OCI-LY7 (cell line): ENCODE data around the gene PDZD7. TPM values are rescaled to one million over a fixed set of nuclear protein-coding genes. Genes with fewer than 3 reads are reported as not detected.

Experiments used
- BruUV-seq: library from RNA; stranded (reverse); fragments of 400-500 nt; replicated peaks from 2 replicates; lab custom pipeline; 2021; lab: Mats Ljungman, UMichigan
- CTCF ChIA-PET: fragments of 300-600 bp; sonication (Branson Sonifier 250); formaldehyde crosslinking; loops from one replicate; lab custom pipeline; 2022; ENCODE audit warnings: antibody characterized with exemption; ENCODE audit not compliant: unreplicated experiment; lab: Charles Lee
- POLR2A ChIA-PET: fragments of 300-600 bp; sonication (Branson Sonifier 250); formaldehyde crosslinking; loops from one replicate; lab custom pipeline; 2022; ENCODE audit warnings: antibody characterized with exemption; lab: Charles Lee
- DNase-seq: peaks from one replicate; pipeline ENCODE4 v3.0.0-alpha.2; 2015; ENCODE audit warnings: low spot score
- H2AFZ ChIP-seq: fragments of 200-600 bp; sonication (generic), shearing (Covaris generic); 2 replicates; pipeline ENCODE4 v1.6.1; 2014; ENCODE audit warnings: mild to moderate bottlenecking, antibody characterized with exemption, low read length, moderate library complexity
- H3K27ac ChIP-seq: fragments of 200-600 bp; sonication (generic); 2 replicates; pipeline ENCODE4 v1.5.1; 2014; ENCODE audit warnings: mixed run types, low read depth, mild to moderate bottlenecking, moderate library complexity, low read length, inconsistent platforms; ENCODE audit not compliant: poor library complexity, severe bottlenecking
- H3K36me3 ChIP-seq: fragments of 200-600 bp; sonication (generic); 2 replicates; pipeline ENCODE4 v1.6.1; 2014; ENCODE audit warnings: mild to moderate bottlenecking, antibody characterized with exemption, low read length, moderate library complexity, mixed read lengths; ENCODE audit not compliant: insufficient read depth
- H3K4me1 ChIP-seq: fragments of 200-600 bp; sonication (generic); 2 replicates; pipeline ENCODE4 v1.5.1; 2014; ENCODE audit warnings: mild to moderate bottlenecking, low read length; ENCODE audit not compliant: insufficient read depth, poor library complexity, severe bottlenecking
- H3K4me2 ChIP-seq: fragments of 200-600 bp; sonication (generic); 2 replicates; pipeline ENCODE4 v1.6.1; 2014; ENCODE audit warnings: mild to moderate bottlenecking, low read length
- H3K4me3 ChIP-seq: fragments of 200-600 bp; sonication (generic); 2 replicates; pipeline ENCODE4 v1.5.1; 2014; ENCODE audit warnings: mild to moderate bottlenecking, low read depth, low read length; ENCODE audit not compliant: poor library complexity, severe bottlenecking
- H3K79me2 ChIP-seq: fragments of 200-600 bp; sonication (generic); 2 replicates; pipeline ENCODE4 v1.6.1; 2016; ENCODE audit warnings: low read depth, mild to moderate bottlenecking, low read length, moderate library complexity, mixed read lengths; ENCODE audit not compliant: insufficient read depth
- H3K9me2 ChIP-seq: fragments of 200-600 bp; sonication (generic); 2 replicates; pipeline ENCODE4 v1.6.1; 2016; ENCODE audit warnings: mild to moderate bottlenecking, low read length, mixed read lengths; ENCODE audit not compliant: insufficient read depth
- H3K9me3 ChIP-seq: fragments of 200-600 bp; sonication (generic); 2 replicates; pipeline ENCODE4 v1.6.1; 2014; ENCODE audit warnings: mild to moderate bottlenecking, mixed run types, low read length, mixed read lengths
- H4K20me1 ChIP-seq: fragments of 200-600 bp; sonication (generic); 2 replicates; pipeline ENCODE4 v1.6.1; 2014; ENCODE audit warnings: mild to moderate bottlenecking, antibody characterized with exemption, low read length, moderate library complexity, mixed read lengths; ENCODE audit not compliant: insufficient read depth
- EZH2phosphoT487 ChIP-seq: fragments of 200-600 bp; sonication (generic); IDR thresholded peaks from 2 replicates; pipeline ENCODE4 v1.6.1; 2018; ENCODE audit warnings: low read depth, borderline replicate concordance, mild to moderate bottlenecking, mixed run types, antibody characterized with exemption, low read length, moderate library complexity, mixed read lengths
- intact Hi-C: fragments of 100-400 bp; cut with micrococcal nuclease; formaldehyde crosslinking; loops from one replicate; pipeline ENCODE4 v1.10.0; 2022; ENCODE audit not compliant: unreplicated experiment
- total RNA-seq, 2 experiments: library from RNA; depleted of rRNA in 1 of 2; stranded (reverse); fragments of >200 nt in 1 of 2; shearing (Covaris generic) in 1 of 2; gene quantifications; 2 replicates each; pipeline ENCODE4 v1.2.3, GENCODE V29; 2014 to 2022
- TF ChIP-seq, protein P1 (sequence below): fragments of 200-600 bp; sonication (generic); conservative IDR thresholded peaks from 2 replicates; pipeline ENCODE4 v1.5.1; 2014; ENCODE audit warnings: mild to moderate bottlenecking, antibody characterized with exemption, low read length, moderate library complexity, mixed read lengths

Gene PDZD7
- total RNA-seq, 2 experiments from 2014 or later, result 1.6 to 2.1 TPM

DNA sequence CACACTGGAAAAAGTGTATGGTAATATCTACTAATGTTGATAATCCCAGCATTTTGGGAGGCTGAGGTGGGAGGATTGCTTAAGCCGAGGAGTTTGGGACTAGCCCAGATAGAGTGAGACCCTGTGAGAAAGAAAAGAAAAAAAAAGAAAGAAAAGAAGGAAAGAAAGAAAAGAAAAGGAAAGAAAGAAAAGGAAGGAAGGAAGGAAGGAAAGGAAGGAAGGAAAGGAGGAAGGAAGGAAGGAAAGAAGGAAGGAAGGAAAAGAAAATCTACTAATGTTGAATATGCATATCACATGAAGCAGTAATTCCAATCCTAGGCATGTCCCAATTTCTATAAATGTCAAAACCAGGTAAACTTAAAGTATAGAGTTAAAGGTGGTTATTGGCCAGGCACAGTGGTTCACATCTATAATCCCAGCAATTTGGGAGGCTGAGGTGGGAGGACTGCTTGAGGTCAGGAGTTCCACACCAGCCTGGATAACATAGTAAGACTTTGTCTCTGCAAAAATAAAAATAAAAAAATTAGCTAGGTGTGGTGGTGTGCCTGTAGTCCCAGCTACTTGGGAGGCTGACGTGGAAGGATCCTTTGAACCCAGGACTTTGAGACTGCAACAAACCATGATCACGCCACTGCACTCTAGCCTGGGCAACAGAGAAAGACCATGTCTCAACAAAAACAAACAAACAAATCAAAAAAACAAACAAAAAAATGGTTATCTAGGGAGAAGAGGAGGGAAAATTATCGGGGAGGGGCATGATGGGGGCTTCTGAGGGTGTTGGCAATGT is 25.6 kb upstream of the PDZD7 start:
- intact Hi-C loops, result loop anchor here (5.0 kb wide), 1 partner anchor 86 kb away; no protein-coding TSS in a partner anchor
- POLR2A ChIA-PET, result interaction anchor here (1.3 kb wide), 1 partner anchor 14 kb away, joined by 5 read pairs; no protein-coding TSS in a partner anchor
- no TSS peak for BruUV-seq

DNA sequence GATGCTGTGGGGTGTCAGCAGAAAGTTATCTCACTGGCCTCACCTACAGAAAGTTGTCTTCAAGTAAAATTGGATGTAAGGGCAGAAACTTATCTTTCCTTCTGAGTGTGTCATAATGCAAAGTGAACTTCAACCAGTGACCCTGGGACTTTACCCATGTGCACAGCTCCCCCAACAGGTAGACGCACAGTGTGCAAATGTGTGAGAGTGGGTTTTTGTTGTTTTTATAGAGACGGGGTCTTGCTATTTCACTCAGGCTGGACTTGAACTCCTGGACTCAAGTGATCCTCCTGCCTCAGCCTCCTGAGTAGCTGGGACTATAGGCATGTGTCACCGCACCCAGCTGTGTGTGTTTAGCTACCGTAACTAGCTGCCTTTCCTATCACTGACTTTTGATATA is 24.5 kb upstream of the PDZD7 start:
- no TSS peak for BruUV-seq
- no peaks in the 10 kb centered on the region for H3K9me2 ChIP-seq
- intact Hi-C loops, result loop anchor here (5.0 kb wide), 1 partner anchor 87 kb away; no protein-coding TSS in a partner anchor
- peaks cover 48% of the 10 kb centered on the region for H3K36me3 ChIP-seq
- H3K4me3 ChIP-seq, result no peak overlapping the region
- peaks cover 72% of the 10 kb centered on the region for H3K79me2 ChIP-seq
- no peak for DNase-seq
- peak overlapping the region; percentile 76 for H3K4me2 ChIP-seq
- peaks cover 13% of the 10 kb centered on the region; the same call in 1 of the 2 replicates for H4K20me1 ChIP-seq
- TF ChIP-seq, protein P1, sequence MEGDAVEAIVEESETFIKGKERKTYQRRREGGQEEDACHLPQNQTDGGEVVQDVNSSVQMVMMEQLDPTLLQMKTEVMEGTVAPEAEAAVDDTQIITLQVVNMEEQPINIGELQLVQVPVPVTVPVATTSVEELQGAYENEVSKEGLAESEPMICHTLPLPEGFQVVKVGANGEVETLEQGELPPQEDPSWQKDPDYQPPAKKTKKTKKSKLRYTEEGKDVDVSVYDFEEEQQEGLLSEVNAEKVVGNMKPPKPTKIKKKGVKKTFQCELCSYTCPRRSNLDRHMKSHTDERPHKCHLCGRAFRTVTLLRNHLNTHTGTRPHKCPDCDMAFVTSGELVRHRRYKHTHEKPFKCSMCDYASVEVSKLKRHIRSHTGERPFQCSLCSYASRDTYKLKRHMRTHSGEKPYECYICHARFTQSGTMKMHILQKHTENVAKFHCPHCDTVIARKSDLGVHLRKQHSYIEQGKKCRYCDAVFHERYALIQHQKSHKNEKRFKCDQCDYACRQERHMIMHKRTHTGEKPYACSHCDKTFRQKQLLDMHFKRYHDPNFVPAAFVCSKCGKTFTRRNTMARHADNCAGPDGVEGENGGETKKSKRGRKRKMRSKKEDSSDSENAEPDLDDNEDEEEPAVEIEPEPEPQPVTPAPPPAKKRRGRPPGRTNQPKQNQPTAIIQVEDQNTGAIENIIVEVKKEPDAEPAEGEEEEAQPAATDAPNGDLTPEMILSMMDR, result peak; percentile 77
- no peak for TF ChIP-seq EZH2phosphoT487
- H3K9me3 ChIP-seq, result no peaks in the 10 kb centered on the region
- ChIA-PET CTCF (no interaction called here), POLR2A (interaction anchor here (0.5 to 1.3 kb wide), 2 partner anchors 13 to 521 kb away, joined by 3 to 5 read pairs; no protein-coding TSS in a partner anchor)
- H2AFZ ChIP-seq, result no peak overlapping the region
- H3K27ac ChIP-seq, result no peak overlapping the region
- H3K4me1 ChIP-seq, result peaks cover 72% of the 10 kb centered on the region

More for the DNA sequence above, 25.6 kb upstream of the PDZD7 start:
- Histone ChIP-seq H3K4me3 (no peak overlapping the region), H3K79me2 (peaks cover 73% of the 10 kb centered on the region), H3K36me3 (peaks cover 48% of the 10 kb centered on the region), H3K9me3 (no peaks in the 10 kb centered on the region), H3K4me1 (peaks cover 64% of the 10 kb centered on the region), H2AFZ (no peak overlapping the region), H3K9me2 (no peaks in the 10 kb centered on the region), H3K4me2 (peak overlapping the region; percentile 76), H3K27ac (no peak overlapping the region), H4K20me1 (peaks cover 13% of the 10 kb centered on the region; the same call in 1 of the 2 replicates)
- TF ChIP-seq EZH2phosphoT487, result no peak
- TF ChIP-seq, protein P1, result no peak
- DNase-seq, result no peak
- CTCF ChIA-PET, result no interaction called here
